NT2/D1 (cell line): ENCODE measurements around the gene FXN.

Experiments used
- DNase-seq: peaks from one replicate; pipeline ENCODE4 v3.0.0-alpha.2; 2011; ENCODE audit warnings: low read depth, low spot score
- H3K27me3 ChIP-seq: 2 replicates; pipeline ENCODE4 v1.6.0; 2011; ENCODE audit warnings: mild to moderate bottlenecking; ENCODE audit not compliant: insufficient read length, insufficient read depth
- H3K36me3 ChIP-seq: 2 replicates; pipeline ENCODE4 v1.6.1; 2011; ENCODE audit warnings: mild to moderate bottlenecking, low read length, mixed read lengths; ENCODE audit not compliant: insufficient read depth, insufficient read length
- H3K4me1 ChIP-seq: 2 replicates; pipeline ENCODE4 v1.5.1; 2011; ENCODE audit not compliant: insufficient read depth, insufficient read length
- H3K4me3 ChIP-seq: 2 replicates; pipeline ENCODE4 v1.5.1; 2011; ENCODE audit warnings: low read depth; ENCODE audit not compliant: insufficient read length
- H3K9ac ChIP-seq: 2 replicates; pipeline ENCODE4 v1.6.0; 2011; ENCODE audit warnings: low read depth; ENCODE audit not compliant: insufficient read length
- H3K9me3 ChIP-seq: 2 replicates; pipeline ENCODE4 v1.5.1; 2011; ENCODE audit warnings: mild to moderate bottlenecking, low read length; ENCODE audit not compliant: insufficient read depth
- SUZ12 ChIP-seq: IDR thresholded peaks from 2 replicates; pipeline ENCODE4 v1.6.1; 2011; ENCODE audit not compliant: insufficient read length, insufficient read depth; ENCODE audit errors: extremely low read depth
- YY1 ChIP-seq: IDR thresholded peaks from 2 replicates; pipeline ENCODE4 v1.6.1; 2011; ENCODE audit not compliant: insufficient read length, insufficient read depth
- ZNF274 ChIP-seq: IDR thresholded peaks from 2 replicates; pipeline ENCODE4 v1.6.1; 2011; ENCODE audit warnings: mild to moderate bottlenecking, low read depth, low read length

FXN gene

DNA sequence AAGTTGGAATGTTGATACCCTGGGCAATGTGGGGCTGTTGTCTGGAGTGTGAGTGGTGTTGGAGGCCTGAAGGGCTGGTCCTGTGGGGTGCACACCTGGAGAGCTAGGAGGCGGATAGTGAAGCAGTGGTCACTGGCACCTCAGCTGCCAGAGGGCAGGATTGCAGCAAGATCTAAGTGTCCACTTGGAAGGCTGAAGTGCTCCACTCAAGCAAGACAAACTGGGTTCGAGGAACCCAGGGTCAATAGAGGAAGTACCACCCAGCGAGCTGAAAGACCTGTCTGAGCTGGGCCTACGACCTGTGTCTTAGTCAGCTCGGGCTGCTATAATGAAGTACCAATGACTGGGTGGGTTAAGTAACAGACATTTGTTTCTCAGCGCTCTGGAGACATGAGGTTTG is 98.9 kb downstream of the FXN start:
- no peak for DNase-seq
- TF ChIP-seq YY1 (no peak), ZNF274 (no peak), SUZ12 (no peak)
- no peak overlapping the region for H3K9ac ChIP-seq
- peaks cover 4% of the 10 kb centered on the region for H3K4me1 ChIP-seq
- H3K27me3 ChIP-seq = no peaks in the 10 kb centered on the region
- H3K9me3 ChIP-seq = no peaks in the 10 kb centered on the region
- peaks cover 6% of the 10 kb centered on the region for H3K36me3 ChIP-seq
- no peak overlapping the region for H3K4me3 ChIP-seq

DNA sequence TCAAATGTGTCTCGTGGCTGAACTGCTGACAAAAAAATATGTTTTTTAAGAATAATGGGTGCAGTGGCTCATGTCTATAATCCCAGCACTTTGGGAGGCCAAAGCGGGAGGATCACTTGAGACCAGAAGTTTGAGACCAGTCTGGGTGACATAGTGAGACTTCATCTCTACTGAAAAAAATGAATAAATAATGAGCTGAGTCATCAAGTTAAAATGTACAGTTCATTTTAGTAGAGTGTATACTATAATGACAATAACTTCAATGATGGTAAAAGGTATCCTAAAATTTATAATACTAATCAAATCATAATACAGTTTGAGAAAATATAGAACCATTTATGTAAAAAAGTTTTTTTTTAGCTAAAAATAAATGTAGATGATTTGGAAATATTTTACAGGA is 100.6 kb downstream of the FXN start:
- H3K9me3 ChIP-seq = no peaks in the 10 kb centered on the region
- TF ChIP-seq SUZ12 (no peak), YY1 (no peak), ZNF274 (no peak)
- H3K4me1 ChIP-seq = no peaks in the 10 kb centered on the region
- no peaks in the 10 kb centered on the region for H3K27me3 ChIP-seq
- no peak overlapping the region for H3K9ac ChIP-seq
- no peak for DNase-seq
- H3K36me3 ChIP-seq = peaks cover 6% of the 10 kb centered on the region
- H3K4me3 ChIP-seq = no peak overlapping the region

DNA sequence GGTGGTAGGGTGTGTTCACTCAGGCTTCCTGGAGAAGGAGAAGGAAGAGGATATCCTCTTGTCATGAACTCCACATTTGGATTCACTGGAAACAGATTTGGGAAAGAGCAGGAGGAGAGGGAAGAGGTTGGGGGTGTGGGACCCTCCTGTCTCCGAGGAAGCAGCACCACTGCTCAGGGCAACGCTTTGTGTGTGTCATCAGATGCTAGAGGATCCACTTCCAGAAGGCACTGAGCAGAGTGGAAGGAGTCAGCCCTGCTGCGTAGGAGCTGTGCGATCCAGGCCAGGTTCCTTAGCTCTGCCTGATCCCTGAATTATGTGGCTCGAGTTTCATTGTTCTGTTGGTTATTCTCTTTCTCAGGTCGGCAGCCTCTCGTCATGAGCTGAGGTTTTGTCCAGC is 101.2 kb downstream of the FXN start:
- Histone ChIP-seq H3K9ac (no peak overlapping the region), H3K27me3 (no peaks in the 10 kb centered on the region), H3K4me3 (no peak overlapping the region), H3K36me3 (peaks cover 6% of the 10 kb centered on the region), H3K4me1 (no peaks in the 10 kb centered on the region), H3K9me3 (no peaks in the 10 kb centered on the region)
- no peak for DNase-seq
- TF ChIP-seq SUZ12 = no peak
- no peak for TF ChIP-seq YY1
- no peak for TF ChIP-seq ZNF274

DNA sequence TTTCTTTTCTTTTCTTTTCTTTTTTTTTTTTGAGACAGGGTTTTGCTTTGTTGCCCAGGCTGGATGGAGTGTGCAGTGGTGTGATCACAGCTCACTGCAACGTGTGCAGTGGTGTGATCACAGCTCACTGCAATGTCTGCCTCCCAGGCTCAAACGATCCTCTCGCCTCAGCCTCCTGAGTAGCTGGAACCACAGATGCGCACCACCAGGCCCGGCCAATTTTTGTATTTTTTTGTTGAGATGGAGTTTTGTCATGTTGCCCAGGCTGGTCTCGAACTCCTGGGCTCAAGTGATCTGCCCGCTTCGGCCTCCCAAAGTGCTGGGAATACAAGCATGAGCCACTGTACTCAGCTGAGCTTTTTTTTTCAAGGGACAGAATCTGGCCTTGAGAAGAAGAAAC is 101.8 kb downstream of the FXN start:
- peaks cover 6% of the 10 kb centered on the region for H3K36me3 ChIP-seq
- no peak overlapping the region for H3K9ac ChIP-seq
- TF ChIP-seq SUZ12 = no peak
- no peak for TF ChIP-seq YY1
- TF ChIP-seq ZNF274 = no peak
- no peaks in the 10 kb centered on the region for H3K4me1 ChIP-seq
- DNase-seq = no peak
- H3K9me3 ChIP-seq = no peaks in the 10 kb centered on the region
- H3K27me3 ChIP-seq = no peaks in the 10 kb centered on the region
- no peak overlapping the region for H3K4me3 ChIP-seq

DNA sequence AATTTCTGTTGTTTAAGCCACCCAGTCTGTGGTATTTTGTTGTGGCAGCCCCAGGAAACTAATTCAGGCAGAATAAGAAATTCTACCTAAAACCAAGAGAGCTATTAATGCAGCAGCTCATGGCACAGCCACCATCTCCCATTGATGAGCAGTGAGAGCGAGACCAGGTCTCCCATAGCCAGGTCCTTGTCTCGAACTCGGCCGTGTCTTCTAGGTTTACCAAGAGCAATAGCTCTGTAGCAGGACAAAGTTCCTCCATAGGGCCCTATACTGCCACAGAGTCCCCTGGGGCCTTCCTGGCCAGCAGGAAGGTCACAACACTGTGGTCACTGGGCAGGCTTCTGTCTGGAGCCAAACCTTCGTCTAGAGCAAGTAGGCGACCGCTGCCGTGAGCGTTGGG is 104.0 kb downstream of the FXN start:
- Histone ChIP-seq H3K4me1 (no peaks in the 10 kb centered on the region), H3K9ac (no peak overlapping the region), H3K36me3 (peaks cover 3% of the 10 kb centered on the region), H3K4me3 (no peak overlapping the region), H3K27me3 (no peaks in the 10 kb centered on the region), H3K9me3 (no peaks in the 10 kb centered on the region)
- TF ChIP-seq YY1 (no peak), ZNF274 (no peak), SUZ12 (no peak)
- DNase-seq = no peak

DNA sequence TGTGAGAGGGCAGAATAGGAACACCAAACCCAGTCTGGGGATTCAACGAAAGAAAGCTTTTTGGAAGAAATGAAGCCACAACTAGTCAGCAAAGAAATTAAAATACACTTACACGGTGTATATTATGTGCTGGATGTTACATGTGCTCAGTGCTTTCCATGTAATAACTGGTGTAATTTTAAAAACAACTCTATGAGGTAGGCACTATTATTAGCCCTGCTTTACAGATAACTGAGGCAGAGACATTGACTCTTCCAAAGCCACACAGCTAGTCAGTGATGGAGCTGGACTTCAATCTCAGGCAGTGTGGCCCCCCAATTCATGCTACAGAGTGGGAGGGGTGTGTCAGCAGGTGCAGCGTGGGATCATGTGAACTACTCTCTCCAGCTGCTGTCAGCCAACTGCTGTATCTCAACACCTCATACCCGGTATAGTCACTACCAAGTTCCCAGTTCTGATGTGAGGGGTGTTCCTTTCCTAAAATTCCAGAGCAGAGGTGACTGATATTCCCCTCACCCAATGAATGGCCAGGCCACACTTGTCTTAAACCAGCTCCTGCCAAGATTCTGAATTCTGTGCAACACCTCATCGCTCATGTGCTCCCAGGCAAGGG is 104.7 kb downstream of the FXN start:
- DNase-seq = no peak
- no peaks in the 10 kb centered on the region for H3K4me1 ChIP-seq
- no peak overlapping the region for H3K4me3 ChIP-seq
- H3K9ac ChIP-seq = no peak overlapping the region
- peaks cover 3% of the 10 kb centered on the region for H3K36me3 ChIP-seq
- H3K27me3 ChIP-seq = no peaks in the 10 kb centered on the region
- no peak for TF ChIP-seq SUZ12
- TF ChIP-seq YY1 = no peak
- TF ChIP-seq ZNF274 = no peak
- no peaks in the 10 kb centered on the region for H3K9me3 ChIP-seq

DNA sequence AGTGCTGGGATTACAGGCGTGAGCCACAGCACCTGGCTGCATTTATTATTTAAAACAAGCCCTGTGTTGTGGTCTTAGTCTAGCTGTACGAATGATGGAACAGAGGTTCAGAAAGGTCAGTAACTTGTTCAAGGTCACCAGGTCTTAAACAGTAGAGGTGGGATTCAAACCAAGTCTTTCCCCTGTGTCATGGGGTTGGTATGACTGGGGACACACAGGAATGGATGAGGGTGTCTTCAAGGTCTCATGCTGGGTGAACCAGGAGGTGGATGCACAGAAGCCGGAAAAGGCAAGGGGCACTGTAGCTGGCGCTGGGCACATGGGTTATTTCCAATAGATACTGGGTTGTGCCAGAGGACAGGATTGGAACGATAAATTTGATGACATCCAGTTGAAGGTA is 106.3 kb downstream of the FXN start:
- H3K9ac ChIP-seq = no peak overlapping the region
- DNase-seq = no peak
- no peak overlapping the region for H3K4me3 ChIP-seq
- H3K27me3 ChIP-seq = no peaks in the 10 kb centered on the region
- no peaks in the 10 kb centered on the region for H3K4me1 ChIP-seq
- TF ChIP-seq SUZ12 = no peak
- TF ChIP-seq YY1 = no peak
- TF ChIP-seq ZNF274 = no peak
- no peaks in the 10 kb centered on the region for H3K9me3 ChIP-seq
- peaks cover 3% of the 10 kb centered on the region for H3K36me3 ChIP-seq

DNA sequence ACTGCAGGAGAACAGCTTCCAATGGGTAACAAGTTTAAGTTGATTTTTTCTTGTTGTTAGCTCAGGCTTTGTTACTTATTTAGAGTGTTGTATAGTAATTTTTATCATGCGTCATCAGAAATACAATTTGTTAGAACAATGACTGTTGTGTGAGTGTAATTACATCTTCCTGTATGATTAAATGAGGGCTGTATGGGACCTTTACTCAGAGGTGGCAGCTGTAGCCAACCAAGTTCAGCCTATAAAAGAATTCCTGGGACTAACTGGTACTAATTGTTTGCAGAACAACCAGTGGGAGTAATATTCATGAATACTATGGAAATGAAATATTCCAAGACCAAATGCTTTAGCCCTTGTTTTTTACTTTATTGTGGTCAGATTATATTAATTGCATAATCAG is 107.7 kb downstream of the FXN start:
- no peaks in the 10 kb centered on the region for H3K27me3 ChIP-seq
- H3K4me1 ChIP-seq = no peaks in the 10 kb centered on the region
- TF ChIP-seq YY1 = no peak
- no peak for TF ChIP-seq SUZ12
- no peak for TF ChIP-seq ZNF274
- no peak for DNase-seq
- H3K9ac ChIP-seq = no peak overlapping the region
- H3K9me3 ChIP-seq = no peaks in the 10 kb centered on the region
- no peak overlapping the region for H3K4me3 ChIP-seq
- H3K36me3 ChIP-seq = no peaks in the 10 kb centered on the region
